Measurements from ENCODE around the gene PGAM5. TPM values are rescaled to one million over a fixed set of nuclear protein-coding genes. Genes with fewer than 3 reads are reported as not detected.

Gene PGAM5
- total RNA-seq: 39.6 and 44.4 TPM in 2 replicates
- long read RNA-seq: 0 reads

DNA sequence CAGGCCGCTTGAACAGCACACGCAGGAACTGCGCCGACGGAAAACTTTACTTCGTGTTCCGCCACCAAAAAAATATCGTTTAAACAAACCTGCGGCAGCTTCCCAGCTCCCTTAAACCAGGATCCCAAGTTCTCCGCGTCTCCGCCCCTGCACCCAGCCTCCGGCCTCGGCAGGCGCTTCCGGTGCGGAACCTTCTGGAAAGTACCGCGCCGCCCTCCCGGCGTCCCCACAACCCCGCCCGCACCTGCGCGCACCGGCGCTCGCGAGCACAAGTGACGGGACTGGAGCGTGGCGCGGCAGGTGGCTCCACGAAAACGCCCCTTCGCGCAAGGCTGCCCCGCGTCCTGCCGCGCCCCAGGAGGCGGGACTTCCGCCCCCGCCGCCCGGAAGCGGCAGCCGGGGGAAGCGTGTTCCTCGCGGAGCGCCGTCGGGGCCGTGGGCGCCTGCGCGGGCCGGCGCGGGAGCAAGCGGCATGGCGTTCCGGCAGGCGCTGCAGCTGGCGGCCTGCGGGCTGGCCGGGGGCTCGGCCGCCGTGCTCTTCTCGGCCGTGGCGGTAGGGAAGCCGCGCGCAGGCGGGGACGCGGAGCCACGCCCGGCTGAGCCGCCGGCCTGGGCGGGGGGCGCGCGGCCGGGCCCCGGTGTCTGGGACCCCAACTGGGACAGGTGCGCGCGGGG, at the start of gene PGAM5:
TSS of gene PGAM5 (plus strand) at position 438 of the 675 bp plus-strand sequence. CDS start at position 473, 35 bp downstream.
- peak; percentile 74 for DNase-seq (ENCODE audit: low spot score, unreplicated experiment)
- Mint-ChIP-seq H3K36me3 (ENCODE audit: insufficient read depth) (peaks cover 11% of the 10 kb centered on the region), H3K4me1 (ENCODE audit: low read depth) (peaks cover 11% of the 10 kb centered on the region), H3K27ac (peak within 1 kb of the TSS; percentile 94), H3K27me3 (no peaks in the 10 kb centered on the region), H3K4me3 (ENCODE audit: low read depth) (peak within 1 kb of the TSS; percentile 95), H3K9me3 (ENCODE audit: low read depth) (no peaks in the 10 kb centered on the region)
- TF ChIP-seq, protein P1, sequence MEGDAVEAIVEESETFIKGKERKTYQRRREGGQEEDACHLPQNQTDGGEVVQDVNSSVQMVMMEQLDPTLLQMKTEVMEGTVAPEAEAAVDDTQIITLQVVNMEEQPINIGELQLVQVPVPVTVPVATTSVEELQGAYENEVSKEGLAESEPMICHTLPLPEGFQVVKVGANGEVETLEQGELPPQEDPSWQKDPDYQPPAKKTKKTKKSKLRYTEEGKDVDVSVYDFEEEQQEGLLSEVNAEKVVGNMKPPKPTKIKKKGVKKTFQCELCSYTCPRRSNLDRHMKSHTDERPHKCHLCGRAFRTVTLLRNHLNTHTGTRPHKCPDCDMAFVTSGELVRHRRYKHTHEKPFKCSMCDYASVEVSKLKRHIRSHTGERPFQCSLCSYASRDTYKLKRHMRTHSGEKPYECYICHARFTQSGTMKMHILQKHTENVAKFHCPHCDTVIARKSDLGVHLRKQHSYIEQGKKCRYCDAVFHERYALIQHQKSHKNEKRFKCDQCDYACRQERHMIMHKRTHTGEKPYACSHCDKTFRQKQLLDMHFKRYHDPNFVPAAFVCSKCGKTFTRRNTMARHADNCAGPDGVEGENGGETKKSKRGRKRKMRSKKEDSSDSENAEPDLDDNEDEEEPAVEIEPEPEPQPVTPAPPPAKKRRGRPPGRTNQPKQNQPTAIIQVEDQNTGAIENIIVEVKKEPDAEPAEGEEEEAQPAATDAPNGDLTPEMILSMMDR (IDR thresholded peaks at IDR 0.05; ENCODE audit: unreplicated experiment): no peak

DNA sequence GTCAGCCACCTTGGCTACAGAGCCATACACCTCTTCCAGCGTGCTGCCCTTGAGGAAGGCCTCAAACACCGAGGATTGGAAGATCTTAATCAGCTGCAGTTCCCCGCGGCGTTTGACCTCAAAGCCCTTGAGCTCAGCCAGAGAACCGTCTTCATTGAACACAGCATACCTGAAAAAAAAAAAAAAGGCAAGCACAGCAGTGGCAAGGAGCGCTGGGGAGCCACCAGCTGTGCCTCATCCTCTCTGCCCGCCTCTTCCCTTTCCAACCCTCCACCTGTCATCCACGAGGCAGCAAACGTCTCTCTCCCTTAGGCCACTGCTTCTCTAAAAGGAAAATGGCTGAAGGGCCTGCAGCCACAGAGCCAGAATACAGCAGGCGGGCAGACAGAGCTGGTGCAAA, 49.6 kb upstream of the PGAM5 start:
- TF ChIP-seq, protein P1 (IDR thresholded peaks at IDR 0.05; ENCODE audit: unreplicated experiment): no peak
- DNase-seq (ENCODE audit: low spot score, unreplicated experiment): no peak
- Mint-ChIP-seq H3K4me3 (ENCODE audit: low read depth) (no peak overlapping the region), H3K27me3 (no peaks in the 10 kb centered on the region), H3K36me3 (ENCODE audit: insufficient read depth) (peaks cover 29% of the 10 kb centered on the region), H3K4me1 (ENCODE audit: low read depth) (no peaks in the 10 kb centered on the region), H3K27ac (peak overlapping the region; percentile 42), H3K9me3 (ENCODE audit: low read depth) (no peaks in the 10 kb centered on the region)

DNA sequence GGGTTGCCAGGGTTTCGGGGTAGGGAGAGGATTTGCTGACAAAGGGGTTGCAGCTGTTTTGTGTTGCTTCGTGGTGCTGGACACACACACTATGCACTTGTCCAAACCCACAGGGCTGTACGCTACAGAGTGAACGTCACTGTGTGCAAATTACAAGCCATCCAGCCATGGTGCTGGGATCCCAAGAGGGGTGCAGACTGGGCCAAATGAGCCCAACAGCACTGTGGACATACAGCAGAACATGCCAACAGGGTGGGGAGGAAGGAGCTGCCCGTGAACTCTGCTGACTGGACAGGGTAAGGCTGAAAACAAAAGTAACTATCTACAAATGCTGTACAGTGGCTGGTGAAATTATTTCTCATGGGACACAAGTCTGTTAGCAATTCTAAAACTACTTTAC, 48.7 kb upstream of the PGAM5 start:
- H3K27ac Mint-ChIP-seq: no peak overlapping the region
- no peaks in the 10 kb centered on the region for H3K9me3 Mint-ChIP-seq (ENCODE audit: low read depth)
- TF ChIP-seq, protein P1 (IDR thresholded peaks at IDR 0.05; ENCODE audit: unreplicated experiment): no peak
- peaks cover 28% of the 10 kb centered on the region for H3K36me3 Mint-ChIP-seq (ENCODE audit: insufficient read depth)
- no peak for DNase-seq (ENCODE audit: low spot score, unreplicated experiment)
- H3K27me3 Mint-ChIP-seq: no peaks in the 10 kb centered on the region
- H3K4me1 Mint-ChIP-seq (ENCODE audit: low read depth): no peaks in the 10 kb centered on the region
- H3K4me3 Mint-ChIP-seq (ENCODE audit: low read depth): no peak overlapping the region

DNA sequence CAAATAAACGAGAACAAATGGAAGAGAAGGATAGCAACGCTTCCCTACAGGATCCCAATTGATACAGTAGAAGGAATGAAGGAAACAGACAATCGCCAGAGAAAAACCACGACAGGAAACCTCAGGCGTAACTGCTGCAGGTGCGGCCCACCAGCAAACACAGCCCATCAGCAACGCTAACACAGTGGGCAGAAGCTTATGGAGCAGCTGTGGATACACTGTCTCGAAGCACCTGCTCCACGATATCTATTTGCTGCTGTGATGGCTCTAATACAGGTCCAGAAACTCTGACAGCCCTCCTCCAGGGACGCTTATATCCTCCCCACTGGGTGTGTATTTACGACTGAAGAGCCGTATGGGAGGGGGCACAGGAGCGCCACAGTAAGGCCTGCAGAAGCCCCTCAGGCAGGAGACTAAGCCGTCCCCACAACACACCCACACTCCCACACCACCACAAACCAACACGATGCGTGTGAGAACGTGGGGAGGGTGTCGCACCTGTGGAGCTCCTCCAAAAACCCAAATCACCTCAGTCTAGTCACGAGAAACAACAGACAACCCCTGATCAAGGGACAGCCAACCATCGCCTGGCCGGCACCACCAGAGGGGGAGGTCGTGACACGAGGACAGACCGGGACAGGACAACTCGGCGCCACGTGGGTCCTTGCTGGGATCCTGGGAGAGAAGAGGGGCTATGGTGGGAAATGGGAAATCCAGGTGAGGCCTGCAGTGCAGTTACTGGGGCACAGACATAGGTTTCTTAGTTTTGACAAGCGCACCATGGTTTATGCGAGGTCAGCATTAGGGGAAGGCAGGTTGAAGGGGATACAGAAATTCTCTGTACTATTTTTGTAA, 47.5 kb upstream of the PGAM5 start:
- no peaks in the 10 kb centered on the region for H3K9me3 Mint-ChIP-seq (ENCODE audit: low read depth)
- peaks cover 25% of the 10 kb centered on the region for H3K36me3 Mint-ChIP-seq (ENCODE audit: insufficient read depth)
- DNase-seq (ENCODE audit: low spot score, unreplicated experiment): no peak
- H3K4me1 Mint-ChIP-seq (ENCODE audit: low read depth): no peaks in the 10 kb centered on the region
- TF ChIP-seq, protein P1 (IDR thresholded peaks at IDR 0.05; ENCODE audit: unreplicated experiment): no peak
- H3K27me3 Mint-ChIP-seq: no peaks in the 10 kb centered on the region
- no peak overlapping the region for H3K4me3 Mint-ChIP-seq (ENCODE audit: low read depth)
- H3K27ac Mint-ChIP-seq: no peak overlapping the region

All from progenitor cell of endocrine pancreas (in vitro differentiated cells).